Bone marrow (tissue), 2 donors: ENCODE measurements around the gene FABP1.
A peak's percentile ranks its signal among the peaks of the same experiment; 100 is the strongest.

Experiments
- DNase-seq, 2 donors: peaks; one replicate each; lab custom pipeline; 2025; lab: John Stamatoyannopoulos, UW

The FABP1 gene

DNA sequence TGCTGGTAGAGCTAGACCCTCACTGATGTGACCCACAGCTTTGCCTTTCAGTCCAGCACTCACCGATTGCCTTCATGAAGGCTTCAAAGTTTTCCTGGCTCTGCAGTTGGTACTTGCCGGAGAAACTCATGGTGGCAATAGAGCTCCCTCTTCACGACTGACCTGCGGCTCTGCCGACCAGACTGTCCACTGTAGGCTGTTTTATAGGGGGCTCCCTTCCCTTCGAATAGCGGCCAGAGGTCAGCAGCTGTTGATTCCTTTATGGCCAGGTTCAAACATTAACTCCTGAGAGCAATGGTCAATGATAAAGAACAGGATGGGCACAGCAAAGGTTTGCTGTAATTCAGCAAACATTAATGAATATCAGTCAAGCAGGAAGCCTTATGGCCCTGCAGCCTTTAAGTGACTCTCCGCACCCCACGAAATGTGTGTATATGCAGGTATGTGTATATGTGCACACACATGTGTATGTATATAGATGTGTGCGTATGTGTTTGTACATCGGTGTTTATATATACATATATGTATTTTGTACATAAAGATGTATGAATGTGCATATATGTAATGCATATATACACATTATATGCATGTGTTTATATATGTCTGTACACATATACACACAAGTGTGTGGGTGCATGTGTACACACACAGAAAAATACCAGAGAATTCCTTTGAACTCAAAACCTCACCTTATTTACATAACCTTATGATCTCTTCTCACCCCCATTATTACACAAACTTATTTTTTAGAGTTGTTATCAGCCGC, at the start of gene FABP1:
Gene FABP1 (minus strand): TSS at position 175 of the 766 bp plus-strand sequence. CDS start 45 bp downstream, at position 130.
- no peak for DNase-seq

- no peak for DNase-seq
These were observed 49.7 kb upstream of the FABP1 start for GRCh38 chr2:88177556-88177955.

DNA sequence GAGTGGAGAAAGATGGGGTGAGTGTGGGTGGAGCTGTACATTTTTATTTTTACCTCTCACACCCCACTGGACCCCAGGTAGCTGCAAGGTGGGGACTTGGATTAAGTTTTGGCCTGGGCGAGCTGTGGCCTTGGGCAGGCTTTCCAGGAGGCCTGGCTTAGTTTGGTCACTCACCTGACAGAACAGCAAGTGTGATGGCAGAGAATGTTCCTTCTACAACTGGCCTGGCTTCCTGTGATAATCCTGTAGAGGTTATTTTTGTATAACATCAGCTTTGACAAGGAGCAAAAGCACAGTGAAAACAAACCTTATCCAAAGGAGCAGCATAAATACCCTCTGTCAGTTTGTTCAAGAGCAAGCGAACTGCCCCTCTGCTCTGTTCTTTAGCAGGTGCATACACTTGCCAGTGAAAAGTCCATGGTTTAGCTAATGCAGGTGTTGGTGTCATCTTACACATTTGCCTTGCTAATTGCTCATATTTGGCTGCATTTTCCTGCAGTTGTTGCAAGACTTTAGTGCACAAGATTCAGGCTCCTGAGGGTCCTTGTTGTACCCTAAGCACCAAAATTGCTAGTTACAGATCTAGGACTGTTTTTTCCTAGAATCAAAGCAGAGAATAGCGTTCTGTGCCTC, 48.6 kb upstream of the FABP1 start:
- no peak for DNase-seq

- no peak for DNase-seq
These were observed 45.0 kb upstream of the FABP1 start for GRCh38 chr2:88172882-88173281.

GRCh38 chr2:88171966-88172365, 44.1 kb upstream of the FABP1 start:
- DNase-seq: no peak

DNA sequence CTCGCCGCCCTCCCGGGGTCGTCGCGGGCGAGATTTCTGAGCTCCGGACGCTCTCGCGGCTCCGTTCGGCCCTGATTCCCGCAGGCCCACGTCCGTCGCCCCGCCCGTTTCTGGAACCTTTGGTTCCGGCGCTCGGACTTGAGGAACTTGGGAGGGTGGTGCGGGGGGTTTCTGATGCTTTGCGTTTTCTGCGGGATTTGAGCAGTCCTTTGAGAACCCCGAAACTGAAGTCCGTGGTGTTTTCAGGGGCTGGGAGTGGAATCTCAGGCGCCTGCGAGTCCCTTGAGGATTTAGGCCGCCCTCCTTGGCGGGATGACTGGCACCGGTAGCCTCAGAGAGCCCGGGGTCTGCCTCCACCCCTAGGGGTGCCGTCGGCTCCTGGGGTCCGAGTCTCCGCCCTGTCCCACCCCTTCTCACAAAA, 42.6 kb upstream of the FABP1 start:
- DNase-seq: no peak

DNA sequence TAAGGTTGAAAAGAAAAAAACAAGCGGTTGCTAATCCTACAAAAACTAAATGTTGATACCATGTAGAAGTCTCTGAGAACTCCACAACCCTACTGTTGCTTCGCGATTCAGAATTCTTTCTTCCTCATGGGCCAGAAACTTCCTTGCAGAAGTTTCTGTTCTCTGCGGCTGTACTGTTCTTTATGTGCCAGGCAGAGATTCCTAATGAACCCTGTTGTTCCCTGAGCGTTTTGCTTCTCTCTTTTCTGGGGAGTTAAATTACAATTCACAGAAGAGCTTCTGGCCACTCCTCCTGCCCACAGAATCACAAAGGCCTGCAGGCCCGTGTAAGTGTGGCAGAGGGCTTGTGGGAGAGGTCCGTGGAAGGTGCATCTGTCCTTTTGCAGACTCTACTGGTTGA, 40.5 kb upstream of the FABP1 start:
- DNase-seq: no peak

- no peak for DNase-seq
These were observed 39.9 kb upstream of the FABP1 start for GRCh38 chr2:88167740-88168139.

DNA sequence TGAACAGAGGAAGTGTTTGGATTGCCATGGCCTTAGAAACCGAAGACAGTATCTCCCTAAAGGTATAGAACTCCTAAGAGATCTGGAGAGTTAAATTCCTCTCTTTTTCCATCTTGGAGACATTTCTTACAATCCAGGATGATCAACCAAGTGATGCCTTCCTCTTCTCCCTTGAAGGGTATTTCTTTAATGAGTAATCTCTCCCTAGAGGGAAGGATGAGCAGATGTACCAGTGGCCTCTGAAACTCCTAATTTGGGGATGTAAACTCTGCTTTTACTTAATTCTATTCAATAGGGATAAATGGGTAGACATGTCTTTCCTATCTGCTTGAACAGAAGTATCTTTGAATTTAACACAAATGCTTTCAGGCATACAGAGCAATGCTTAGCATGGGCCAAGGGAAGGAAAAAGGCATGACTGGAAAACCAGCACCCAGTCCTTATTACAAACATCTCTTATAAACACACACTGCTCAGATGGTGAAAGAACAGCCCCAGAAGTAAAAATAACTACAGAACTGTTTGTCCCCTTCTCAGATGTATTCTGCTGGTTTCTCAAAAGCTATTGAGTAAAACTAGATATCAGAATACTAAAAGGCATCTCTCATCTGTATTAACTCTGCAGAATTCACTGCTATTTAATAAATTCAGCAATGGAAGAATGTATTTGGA, 37.6 kb upstream of the FABP1 start:
- no peak for DNase-seq

DNA sequence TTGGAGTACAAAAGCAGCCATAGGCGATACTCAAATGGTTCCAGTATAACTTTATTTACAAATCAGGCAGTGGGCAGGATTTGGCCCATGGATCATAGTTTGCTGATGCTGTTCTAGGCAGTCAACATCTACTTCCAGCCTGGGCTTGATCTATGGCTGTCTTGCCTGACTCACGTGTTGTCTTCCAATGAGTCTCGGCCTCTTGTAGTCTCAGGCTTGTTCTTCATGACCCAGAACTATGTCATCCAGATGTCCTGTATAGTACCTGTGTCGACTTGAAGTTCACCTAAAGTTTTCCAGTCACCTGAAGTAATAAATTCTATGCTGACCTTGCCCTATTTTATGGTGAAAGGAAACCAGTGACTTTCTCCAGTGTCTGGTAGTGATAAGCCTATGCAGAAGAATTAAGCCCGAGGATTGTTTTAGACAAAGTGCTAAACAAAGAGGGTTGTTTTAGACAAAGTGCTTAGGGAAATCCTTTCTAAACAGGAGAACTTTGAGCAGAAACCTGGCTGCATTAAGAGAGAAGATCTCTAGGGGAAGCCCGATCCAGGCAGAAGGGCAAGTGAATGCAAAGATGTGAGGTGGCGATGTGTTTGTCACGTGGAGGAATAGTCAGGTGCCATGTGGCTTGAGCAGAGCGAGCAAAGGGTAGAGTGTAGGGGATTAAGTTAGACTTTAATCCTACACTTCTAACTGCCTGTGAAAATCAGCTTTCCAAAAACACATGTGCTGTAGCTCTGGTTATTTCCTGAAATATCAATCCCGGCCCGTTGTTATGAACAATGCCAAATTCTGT, 33.8 kb upstream of the FABP1 start:
- no peak for DNase-seq

GRCh38 chr2:88160517-88160916, 32.7 kb upstream of the FABP1 start:
- no peak for DNase-seq

DNA sequence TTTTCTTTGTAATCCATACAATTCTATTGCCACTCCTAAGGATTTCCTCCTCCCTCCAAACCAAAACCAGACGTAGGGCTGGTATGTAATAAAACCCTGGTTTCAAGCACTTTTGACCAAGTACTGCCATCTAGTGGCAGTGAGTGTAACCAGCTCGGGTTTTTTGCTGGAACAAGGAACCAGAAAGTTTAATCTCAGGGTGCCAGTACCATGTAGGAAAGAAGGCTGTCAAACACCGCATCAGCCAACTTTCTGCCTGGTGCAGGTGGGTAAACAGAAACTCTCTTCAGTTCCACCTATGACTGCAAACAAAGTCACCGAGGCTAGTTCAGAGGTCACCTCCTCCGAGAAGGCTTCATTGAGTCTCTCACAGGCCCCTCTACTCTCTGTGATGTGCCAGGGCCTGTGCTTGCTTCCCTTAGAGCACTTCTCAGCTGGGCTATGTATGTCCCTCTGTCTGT, 32.1 kb upstream of the FABP1 start:
- peak in 1 of 2 donors; percentile 50 for DNase-seq

GRCh38 chr2:88159481-88159880, 31.6 kb upstream of the FABP1 start:
- no peak for DNase-seq

- DNase-seq: no peak
These were observed 21.1 kb upstream of the FABP1 start for GRCh38 chr2:88148929-88149438.

DNA sequence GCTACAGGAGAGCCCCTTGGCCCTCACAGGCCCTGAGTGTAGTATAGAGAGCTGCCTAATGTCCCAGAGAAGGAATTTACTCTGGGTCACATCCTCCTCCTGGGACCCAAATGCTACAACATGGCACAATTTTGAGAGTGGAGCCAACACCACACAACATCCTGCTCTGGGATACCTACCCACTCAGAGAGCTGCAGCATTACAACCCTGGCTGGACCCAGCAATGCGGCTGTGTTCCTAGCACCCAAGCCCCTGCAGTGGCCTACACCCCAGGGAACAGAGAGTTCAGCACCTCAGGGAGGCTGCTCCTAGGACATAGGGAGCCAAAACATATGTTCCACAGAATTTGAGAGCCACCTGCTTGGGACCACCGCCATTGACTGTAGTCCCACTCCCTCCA, 19.3 kb upstream of the FABP1 start:
- no peak for DNase-seq

GRCh38 chr2:88146590-88146989, 18.7 kb upstream of the FABP1 start:
- no peak for DNase-seq

- no peak for DNase-seq
These were observed 17.1 kb upstream of the FABP1 start for GRCh38 chr2:88144914-88145497.

DNA sequence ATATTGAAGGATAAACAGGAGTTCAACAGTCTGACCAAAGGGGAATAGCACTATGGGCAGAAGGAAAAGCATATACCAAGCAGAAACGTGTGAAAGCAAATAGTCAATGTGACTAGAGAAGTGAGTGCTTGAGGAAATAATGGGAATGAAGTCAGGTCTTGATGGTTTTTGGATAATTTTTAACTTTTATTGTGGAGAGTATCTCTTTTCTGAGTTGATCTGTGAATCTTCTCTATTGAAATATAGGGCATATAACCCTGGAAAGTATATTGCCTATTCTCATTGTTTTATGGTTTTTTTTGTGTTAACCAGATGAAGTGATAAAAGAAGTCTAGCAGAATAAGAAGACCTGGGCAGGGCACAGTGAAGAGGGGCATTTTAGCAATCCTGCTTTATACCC, 16.4 kb upstream of the FABP1 start:
- no peak for DNase-seq

DNA sequence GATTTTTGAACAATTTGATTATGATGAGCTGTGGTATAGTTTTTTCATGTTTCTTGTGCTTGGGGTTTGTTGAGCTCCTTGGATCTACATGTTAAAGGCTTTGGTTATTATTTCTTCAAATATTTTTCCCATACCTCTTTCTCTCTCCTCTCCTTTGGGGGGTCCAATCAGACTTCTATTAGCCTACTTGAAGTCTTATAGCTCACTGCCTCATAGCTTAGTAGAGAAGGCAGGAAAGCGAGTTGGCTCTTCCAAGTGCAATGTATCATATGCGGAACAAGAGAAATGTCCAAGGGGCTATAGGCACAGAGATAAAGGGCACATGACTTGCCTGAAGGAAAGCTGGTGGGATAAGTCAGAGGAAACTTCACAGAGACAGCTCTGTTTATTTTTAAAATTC, 14.1 kb upstream of the FABP1 start:
- no peak for DNase-seq

- DNase-seq: no peak
These were observed 11.9 kb upstream of the FABP1 start for GRCh38 chr2:88139804-88140203.

DNA sequence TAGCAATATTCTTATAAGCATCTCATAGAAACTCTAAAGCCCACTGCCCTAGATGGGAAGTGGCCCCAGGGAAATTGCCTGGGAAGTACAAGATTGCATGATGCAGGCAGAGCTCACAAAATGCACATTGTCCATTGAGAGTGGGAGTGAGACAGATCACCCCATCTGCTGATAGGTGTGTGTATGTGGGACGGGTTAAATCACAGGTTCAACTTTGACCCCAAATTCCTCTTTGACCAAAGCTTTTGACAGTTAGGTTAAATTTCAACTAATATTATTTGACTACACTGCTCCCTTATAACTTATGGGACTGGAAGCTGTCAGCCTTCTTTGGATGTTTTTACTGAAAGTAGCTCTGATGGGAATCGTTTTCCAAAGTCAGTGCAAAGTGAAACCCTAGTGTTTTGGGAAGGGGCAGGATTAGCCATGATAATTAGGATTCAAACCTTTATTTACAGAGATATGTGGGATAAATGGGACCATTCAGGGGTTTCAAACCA, 11.4 kb upstream of the FABP1 start:
- no peak for DNase-seq
